Panc1 (cell line): ENCODE results near the gene GARIN1A.

Experiments
- CTCF ChIP-seq: fragments of 450-650 bp; IDR thresholded peaks from 2 replicates; pipeline ENCODE4 v1.5.1; 2017; ENCODE audit warnings: mild to moderate bottlenecking
- POLR2AphosphoS5 ChIP-seq: IDR thresholded peaks from 2 replicates; pipeline ENCODE4 v1.6.1; 2012; ENCODE audit warnings: mild to moderate bottlenecking, low read depth, low read length, moderate library complexity
- REST ChIP-seq, 2 experiments: IDR thresholded peaks; 2 replicates each; pipeline ENCODE4 v1.6.1; 2011 to 2012; ENCODE audit warnings: low read depth in 2 of 2, control low read depth in 1 of 2, low read length in 1 of 2, mild to moderate bottlenecking in 1 of 2, moderate library complexity in 1 of 2; ENCODE audit not compliant: insufficient read depth in 1 of 2
- SIN3A ChIP-seq: IDR thresholded peaks from 2 replicates; pipeline ENCODE4 v1.6.1; 2012; ENCODE audit warnings: low read depth, mild to moderate bottlenecking, low read length, moderate library complexity, borderline replicate concordance; ENCODE audit not compliant: insufficient read depth
- TCF7L2 ChIP-seq: IDR thresholded peaks from 2 replicates; pipeline ENCODE4 v1.6.1; 2011; ENCODE audit warnings: mild to moderate bottlenecking, low read depth, low read length, inconsistent platforms

GRCh38 chr7:128707752-128708151 lies 35.7 kb downstream of the GARIN1A start:
- TF ChIP-seq CTCF (no peak), REST (IDR thresholded peaks at IDR 0.05; ENCODE audit: insufficient read depth in 1 of 2, low read depth in 2 of 2, low read length in 1 of 2) (no peak), POLR2AphosphoS5 (no peak), TCF7L2 (no peak), SIN3A (no peak)
